HepG2 (cell line): ENCODE results near the gene TRIM10. TPM values are rescaled to one million over a fixed set of nuclear protein-coding genes. Genes with fewer than 3 reads are reported as not detected.

ENCODE experiments used
- AKAP8 ChIP-seq: sonication (generic); formaldehyde crosslinking; IDR thresholded peaks from 2 replicates; pipeline ENCODE4 v1.5.1; 2020; ENCODE audit warnings: mild to moderate bottlenecking, missing genetic modification reagents
- DBP ChIP-seq: sonication (generic); formaldehyde crosslinking; IDR thresholded peaks from 2 replicates; pipeline ENCODE4 v1.4.0; 2020; ENCODE audit warnings: missing genetic modification reagents; ENCODE audit errors: not compliant biosample characterization
- HBP1 ChIP-seq: IDR thresholded peaks from 2 replicates; pipeline ENCODE4 v1.6.1; 2016; ENCODE audit warnings: low read depth, control low read depth
- HOMEZ ChIP-seq: IDR thresholded peaks from 2 replicates; pipeline ENCODE4 v1.6.1; 2016; ENCODE audit warnings: low read depth
- IKZF5 ChIP-seq: IDR thresholded peaks from 2 replicates; pipeline ENCODE4 v1.6.1; 2018; ENCODE audit warnings: missing genetic modification reagents, mild to moderate bottlenecking, missing compliant biosample characterization
- LCORL ChIP-seq, 2 experiments: fragments of 450-650 bp in 1 of 2; sonication (generic) in 1 of 2; formaldehyde crosslinking in 1 of 2; IDR thresholded peaks; 2 replicates each; pipeline versions ENCODE4 v1.5.0 to v1.6.1; 2017 to 2020; ENCODE audit warnings: antibody characterized with exemption in 1 of 2, missing genetic modification reagents in 1 of 2
- MED13 ChIP-seq: sonication (generic); formaldehyde crosslinking; IDR thresholded peaks from 2 replicates; pipeline ENCODE4 v1.5.0; 2020; ENCODE audit warnings: missing genetic modification reagents
- MEIS2 ChIP-seq: sonication (generic); formaldehyde crosslinking; IDR thresholded peaks from 2 replicates; pipeline ENCODE4 v1.9.0; 2021; ENCODE audit warnings: mild to moderate bottlenecking, missing genetic modification reagents
- MLLT10 ChIP-seq: sonication (generic); formaldehyde crosslinking; IDR thresholded peaks from 2 replicates; pipeline ENCODE4 v1.4.0; 2020; ENCODE audit warnings: missing genetic modification reagents
- MXD4 ChIP-seq: IDR thresholded peaks from 2 replicates; pipeline ENCODE4 v1.6.1; 2016; ENCODE audit warnings: mild to moderate bottlenecking, missing biosample characterization, missing genetic modification reagents
- NR2F6 ChIP-seq, 2 experiments: IDR thresholded peaks; 2 replicates each; pipeline ENCODE4 v1.6.1; 2016; ENCODE audit warnings: antibody characterized with exemption in 1 of 2, mild to moderate bottlenecking in 1 of 2
- PHF5A ChIP-seq: IDR thresholded peaks from one replicate; pipeline ENCODE4 v1.6.1; 2018; ENCODE audit warnings: low read depth, missing genetic modification reagents; ENCODE audit not compliant: unreplicated experiment
- PREB ChIP-seq: sonication (generic); formaldehyde crosslinking; IDR thresholded peaks from 2 replicates; pipeline ENCODE4 v1.4.0; 2020; ENCODE audit warnings: missing genetic modification reagents
- PTBP1 ChIP-seq: fragments of 200-400 bp; formaldehyde crosslinking; IDR thresholded peaks from 2 replicates; pipeline ENCODE4 v1.6.1; 2018; ENCODE audit warnings: low read length, low read depth; ENCODE audit not compliant: poor library complexity, severe bottlenecking
- RFXAP ChIP-seq: sonication (generic); formaldehyde crosslinking; IDR thresholded peaks from 2 replicates; pipeline ENCODE4 v1.4.0; 2020; ENCODE audit warnings: missing genetic modification reagents, borderline replicate concordance
- SYNCRIP ChIP-seq: fragments of 200-400 bp; formaldehyde crosslinking; IDR thresholded peaks from 2 replicates; pipeline ENCODE4 v1.6.1; 2018; ENCODE audit warnings: mild to moderate bottlenecking, low read depth, low read length; ENCODE audit not compliant: insufficient read depth
- TGIF2 ChIP-seq: IDR thresholded peaks from 2 replicates; pipeline ENCODE4 v1.6.1; 2016; ENCODE audit warnings: control low read depth, missing compliant biosample characterization
- WIZ ChIP-seq: sonication (generic); formaldehyde crosslinking; IDR thresholded peaks from 2 replicates; pipeline ENCODE4 v1.5.1; 2020; ENCODE audit warnings: mild to moderate bottlenecking, missing genetic modification reagents
- ZNF382 ChIP-seq: sonication (generic); formaldehyde crosslinking; IDR thresholded peaks from 2 replicates; pipeline ENCODE4 v1.5.0; 2020; ENCODE audit warnings: missing genetic modification reagents, mild to moderate bottlenecking, borderline replicate concordance
- ZNF607 ChIP-seq: sonication (generic); formaldehyde crosslinking; IDR thresholded peaks from 2 replicates; pipeline ENCODE4 v1.5.1; 2020; ENCODE audit warnings: missing genetic modification reagents, mild to moderate bottlenecking, borderline replicate concordance
- ZNF660 ChIP-seq: sonication (generic); formaldehyde crosslinking; IDR thresholded peaks from 2 replicates; pipeline ENCODE4 v1.5.1; 2020; ENCODE audit warnings: mild to moderate bottlenecking, low read depth, missing genetic modification reagents, borderline replicate concordance
- ZNF709 ChIP-seq: sonication (generic); formaldehyde crosslinking; IDR thresholded peaks from 2 replicates; pipeline ENCODE4 v1.5.0; 2020; ENCODE audit warnings: mild to moderate bottlenecking, missing genetic modification reagents
- polyA plus RNA-seq, 8 experiments: library from polyadenylated mRNA; depleted of rRNA in 3 of 8; stranded (reverse) in 7 of 8; unstranded in 1 of 8; fragments of >200 nt; fragmentation: Illumina TruSeq in 4 of 8; extraction: Trizol in 4 of 8; gene quantifications; 2 replicates each; pipeline versions ENCODE4 v1.2.1 to v1.2.3, GENCODE V29; 2011 to 2016; ENCODE audit warnings: low read depth in 4 of 8, missing spikeins in 1 of 8, mixed read lengths in 1 of 8; ENCODE audit not compliant: insufficient read depth in 1 of 8
- total RNA-seq, 5 experiments: library from RNA; depleted of rRNA; stranded (reverse); fragments of >200 nt; fragmentation: Illumina TruSeq; extraction: Trizol; gene quantifications; 2 replicates each; pipeline ENCODE4 v1.2.3, GENCODE V29; 2016; ENCODE audit warnings: low read depth in 1 of 5

TRIM10 gene
- total and polyA plus RNA-seq, 2 of the 13 experiments (the other 11 are each of a cell fraction or from before 2014, with no cell fraction given): 4.1 to 6.8 TPM

GRCh38 chr6:30206799-30207618, 46.0 kb upstream of the TRIM10 start (continued):
- TF ChIP-seq TGIF2 (CRISPR knock-in tag) (peak; percentile 53), ZNF382 (CRISPR knock-in tag) (no peak), SYNCRIP (no peak), MLLT10 (CRISPR knock-in tag) (no peak), MED13 (CRISPR knock-in tag) (peak; percentile 63; the same call in 1 of the 2 replicates), IKZF5 (CRISPR knock-in tag) (peak; percentile 72; the same call in 1 of the 2 replicates), DBP (CRISPR knock-in tag) (peak; percentile 64), WIZ (CRISPR knock-in tag) (peak; percentile 39; the same call in 1 of the 2 replicates), AKAP8 (CRISPR knock-in tag) (peak; percentile 35; the same call in 1 of the 2 replicates), HBP1 (0 out of 2 replicates have a peak, but pooled peaks have one; percentile 78), ZNF660 (CRISPR knock-in tag) (no peak), ZNF607 (CRISPR knock-in tag) (no peak), LCORL (IDR thresholded peaks at IDR 0.05) (peak; percentile 97), LCORL (CRISPR knock-in tag; IDR thresholded peaks at IDR 0.05) (peak; percentile 99), MEIS2 (CRISPR knock-in tag) (no peak; the same call in none of the 2 replicates), PHF5A (CRISPR knock-in tag) (peak; percentile 84), ZNF709 (CRISPR knock-in tag) (peak; percentile 85; the same call in 1 of the 2 replicates), HOMEZ (CRISPR knock-in tag) (peak; percentile 72; the same call in 1 of the 2 replicates), MXD4 (CRISPR knock-in tag) (no peak; the same call in none of the 2 replicates), NR2F6 (IDR thresholded peaks at IDR 0.05) (peak; percentile 94), NR2F6 (CRISPR knock-in tag; IDR thresholded peaks at IDR 0.05) (peak; percentile 87), PREB (no peak), PTBP1 (no peak), RFXAP (CRISPR knock-in tag) (peak; percentile 93)
